Endothelial cell (in vitro differentiated cells): ENCODE results near the gene PRF1. TPM values are rescaled to one million over a fixed set of nuclear protein-coding genes. Genes with fewer than 3 reads are reported as not detected.
A peak's percentile ranks its signal among the peaks of the same experiment; 100 is the strongest.

Experiments used
- DNase-seq: peaks from one replicate; pipeline ENCODE4 v3.0.0; 2021; ENCODE audit warnings: low spot score
- H3K27ac Mint-ChIP-seq: one replicate; pipeline ENCODE4 v1.8.0; 2021; ENCODE audit warnings: mixed read lengths, inconsistent platforms; ENCODE audit not compliant: unreplicated experiment
- H3K27me3 Mint-ChIP-seq: one replicate; pipeline ENCODE4 v1.8.0; 2021; ENCODE audit warnings: mild to moderate bottlenecking, moderate library complexity, mixed read lengths, inconsistent platforms; ENCODE audit not compliant: unreplicated experiment
- H3K36me3 Mint-ChIP-seq: one replicate; pipeline ENCODE4 v1.8.0; 2021; ENCODE audit warnings: mild to moderate bottlenecking, low read depth, mixed read lengths, inconsistent platforms; ENCODE audit not compliant: unreplicated experiment
- H3K4me1 Mint-ChIP-seq: one replicate; pipeline ENCODE4 v1.8.0; 2021; ENCODE audit warnings: mild to moderate bottlenecking, mixed read lengths, inconsistent platforms; ENCODE audit not compliant: unreplicated experiment
- H3K4me3 Mint-ChIP-seq: one replicate; pipeline ENCODE4 v1.8.0; 2021; ENCODE audit warnings: mild to moderate bottlenecking, mixed read lengths, inconsistent platforms; ENCODE audit not compliant: unreplicated experiment
- H3K9me3 Mint-ChIP-seq: one replicate; pipeline ENCODE4 v1.8.0; 2021; ENCODE audit warnings: mixed read lengths, inconsistent platforms; ENCODE audit not compliant: unreplicated experiment
- total RNA-seq: library from RNA; stranded (reverse); fragmentation: NEBNext Ultra II Directional; extraction: Animal tissue kit (Norgen Biotek cat#: 25700); gene quantifications from one replicate; pipeline ENCODE4 v1.2.1, GENCODE V29; 2021; ENCODE audit not compliant: unreplicated experiment
- TF ChIP-seq, protein P1 (sequence below): fragments of 200-600 bp; sonication (generic); IDR thresholded peaks from one replicate; pipeline ENCODE4 v1.5.0; 2021; ENCODE audit warnings: antibody characterized with exemption; ENCODE audit not compliant: unreplicated experiment

The PRF1 gene
- total RNA-seq, 1 donor from 2014 or later: not detected

- no peak for DNase-seq
- TF ChIP-seq, protein P1, sequence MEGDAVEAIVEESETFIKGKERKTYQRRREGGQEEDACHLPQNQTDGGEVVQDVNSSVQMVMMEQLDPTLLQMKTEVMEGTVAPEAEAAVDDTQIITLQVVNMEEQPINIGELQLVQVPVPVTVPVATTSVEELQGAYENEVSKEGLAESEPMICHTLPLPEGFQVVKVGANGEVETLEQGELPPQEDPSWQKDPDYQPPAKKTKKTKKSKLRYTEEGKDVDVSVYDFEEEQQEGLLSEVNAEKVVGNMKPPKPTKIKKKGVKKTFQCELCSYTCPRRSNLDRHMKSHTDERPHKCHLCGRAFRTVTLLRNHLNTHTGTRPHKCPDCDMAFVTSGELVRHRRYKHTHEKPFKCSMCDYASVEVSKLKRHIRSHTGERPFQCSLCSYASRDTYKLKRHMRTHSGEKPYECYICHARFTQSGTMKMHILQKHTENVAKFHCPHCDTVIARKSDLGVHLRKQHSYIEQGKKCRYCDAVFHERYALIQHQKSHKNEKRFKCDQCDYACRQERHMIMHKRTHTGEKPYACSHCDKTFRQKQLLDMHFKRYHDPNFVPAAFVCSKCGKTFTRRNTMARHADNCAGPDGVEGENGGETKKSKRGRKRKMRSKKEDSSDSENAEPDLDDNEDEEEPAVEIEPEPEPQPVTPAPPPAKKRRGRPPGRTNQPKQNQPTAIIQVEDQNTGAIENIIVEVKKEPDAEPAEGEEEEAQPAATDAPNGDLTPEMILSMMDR: no peak
- H3K4me3 Mint-ChIP-seq: no peak overlapping the region
- H3K4me1 Mint-ChIP-seq: peaks cover 35% of the 10 kb centered on the region
- no peaks in the 10 kb centered on the region for H3K9me3 Mint-ChIP-seq
- peak overlapping the region; percentile 86 for H3K27ac Mint-ChIP-seq
- H3K27me3 Mint-ChIP-seq: peaks cover 30% of the 10 kb centered on the region
- H3K36me3 Mint-ChIP-seq: peaks cover 29% of the 10 kb centered on the region
These were observed 36.7 kb downstream of the PRF1 start for GRCh38 chr10:70565556-70566514.

DNA sequence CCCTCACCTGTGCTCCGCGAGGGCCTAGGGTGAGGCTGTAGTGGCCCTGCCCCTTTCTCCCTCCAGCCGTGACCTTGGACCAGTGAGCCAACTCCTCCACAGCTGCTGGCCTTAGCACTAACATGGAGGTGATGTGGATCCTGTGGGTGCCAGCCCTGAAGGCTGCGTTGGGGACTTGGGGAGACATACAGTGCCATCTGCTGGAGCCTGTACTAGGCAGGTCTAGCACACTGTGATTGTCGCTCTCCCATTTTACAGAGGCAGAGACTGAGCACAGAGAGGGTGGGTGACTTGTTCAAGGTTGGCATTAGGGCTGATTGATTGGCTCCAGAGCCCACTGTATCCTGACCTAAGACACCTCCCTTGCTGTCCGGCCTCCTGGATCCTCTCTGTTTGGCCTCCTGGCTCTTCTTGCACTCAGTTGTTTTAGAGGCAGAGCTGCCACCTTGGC, 37.6 kb downstream of the PRF1 start:
- peaks cover 32% of the 10 kb centered on the region for H3K36me3 Mint-ChIP-seq
- H3K27ac Mint-ChIP-seq: no peak overlapping the region
- H3K4me1 Mint-ChIP-seq: peaks cover 39% of the 10 kb centered on the region
- H3K27me3 Mint-ChIP-seq: peaks cover 30% of the 10 kb centered on the region
- no peaks in the 10 kb centered on the region for H3K9me3 Mint-ChIP-seq
- no peak overlapping the region for H3K4me3 Mint-ChIP-seq
- DNase-seq: no peak
- TF ChIP-seq, protein P1: no peak

- no peaks in the 10 kb centered on the region for H3K9me3 Mint-ChIP-seq
- H3K4me1 Mint-ChIP-seq: peaks cover 42% of the 10 kb centered on the region
- H3K27ac Mint-ChIP-seq: no peak overlapping the region
- TF ChIP-seq, protein P1: no peak
- no peak for DNase-seq
- H3K36me3 Mint-ChIP-seq: peaks cover 30% of the 10 kb centered on the region
- H3K27me3 Mint-ChIP-seq: peaks cover 29% of the 10 kb centered on the region
- H3K4me3 Mint-ChIP-seq: no peak overlapping the region
These were observed 38.3 kb downstream of the PRF1 start for GRCh38 chr10:70564113-70564725.

DNA sequence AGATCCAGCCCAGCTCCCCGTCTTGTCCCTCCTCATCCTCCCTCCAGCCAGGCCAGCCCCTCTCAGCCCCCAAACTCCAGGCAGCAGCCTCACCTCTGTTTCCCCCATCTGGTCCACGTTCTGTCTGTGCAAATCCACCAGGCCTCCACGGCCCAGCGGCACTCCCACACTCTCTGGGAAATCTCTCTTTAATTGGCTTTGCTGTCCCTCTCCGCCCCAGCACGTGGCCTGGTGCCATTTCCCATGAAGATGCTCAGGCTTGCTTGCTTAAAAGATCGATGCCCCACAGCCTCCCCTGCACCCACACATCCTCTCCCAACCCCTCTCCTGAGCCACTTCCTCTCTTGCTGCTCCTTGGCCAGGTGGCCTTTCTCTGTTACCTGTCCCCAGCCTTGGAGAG, 39.3 kb downstream of the PRF1 start:
- Mint-ChIP-seq H3K9me3 (no peaks in the 10 kb centered on the region), H3K27ac (peak overlapping the region; percentile 70), H3K27me3 (peaks cover 37% of the 10 kb centered on the region), H3K4me3 (no peak overlapping the region), H3K4me1 (peaks cover 48% of the 10 kb centered on the region), H3K36me3 (peaks cover 35% of the 10 kb centered on the region)
- no peak for DNase-seq
- TF ChIP-seq, protein P1: no peak
